Activated T-cell treated with anti-CD3 and anti-CD28 coated beads, Interleukin-2, amount 50 U/mL, for 24 hours (primary cell): Measurements from ENCODE around the gene FOSL2.

Experiments used
- DNase-seq: peaks from one replicate; pipeline ENCODE4 v3.0.0-alpha.2; 2020
- H3K27ac Mint-ChIP-seq: 2 replicates; pipeline ENCODE4 v1.8.0; 2020; ENCODE audit warnings: mild to moderate bottlenecking, mixed read lengths
- H3K27me3 Mint-ChIP-seq: 2 replicates; pipeline ENCODE4 v1.8.0; 2020; ENCODE audit warnings: mixed read lengths
- H3K36me3 Mint-ChIP-seq: 2 replicates; pipeline ENCODE4 v1.8.0; 2020; ENCODE audit warnings: low read depth, mixed read lengths
- H3K4me1 Mint-ChIP-seq: 2 replicates; pipeline ENCODE4 v1.8.0; 2020; ENCODE audit warnings: low read depth, mixed read lengths
- H3K4me3 Mint-ChIP-seq: 2 replicates; pipeline ENCODE4 v1.8.0; 2020; ENCODE audit warnings: mild to moderate bottlenecking, moderate library complexity, mixed read lengths
- H3K9me3 Mint-ChIP-seq: 2 replicates; pipeline ENCODE4 v1.8.0; 2020; ENCODE audit warnings: mixed read lengths

Gene FOSL2

DNA sequence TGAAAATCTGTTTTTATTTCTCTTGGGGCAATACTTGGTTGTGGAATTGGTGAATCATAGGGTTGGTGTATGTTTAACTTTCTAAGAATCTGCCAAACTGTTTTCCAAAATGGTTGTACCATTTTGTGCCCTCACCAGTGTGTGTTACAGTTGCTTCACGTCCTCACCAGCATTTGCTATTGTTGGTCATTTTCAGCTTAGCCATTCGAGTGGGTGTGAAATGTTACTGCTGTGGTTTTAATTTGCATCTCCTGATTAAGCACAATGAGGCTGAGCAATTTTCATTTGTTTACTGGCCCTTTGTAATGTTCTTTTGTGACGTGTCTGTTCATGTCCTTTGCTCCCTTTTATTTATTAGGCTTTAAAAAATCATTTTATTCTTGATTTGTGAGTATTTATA is 49.7 kb downstream of the FOSL2 start:
- Mint-ChIP-seq H3K27me3 (no peaks in the 10 kb centered on the region), H3K27ac (no peak overlapping the region), H3K9me3 (peaks cover 6% of the 10 kb centered on the region), H3K36me3 (no peaks in the 10 kb centered on the region), H3K4me1 (peaks cover 54% of the 10 kb centered on the region), H3K4me3 (no peak overlapping the region)
- DNase-seq = no peak

GRCh38 chr2:28444956-28445355 is 52.3 kb downstream of the FOSL2 start:
- peaks cover 76% of the 10 kb centered on the region for H3K4me1 Mint-ChIP-seq
- peak overlapping the region; percentile 96 for H3K27ac Mint-ChIP-seq
- H3K4me3 Mint-ChIP-seq = no peak overlapping the region
- H3K27me3 Mint-ChIP-seq = no peaks in the 10 kb centered on the region
- no peaks in the 10 kb centered on the region for H3K36me3 Mint-ChIP-seq
- DNase-seq = no peak
- peaks cover 6% of the 10 kb centered on the region for H3K9me3 Mint-ChIP-seq

DNA sequence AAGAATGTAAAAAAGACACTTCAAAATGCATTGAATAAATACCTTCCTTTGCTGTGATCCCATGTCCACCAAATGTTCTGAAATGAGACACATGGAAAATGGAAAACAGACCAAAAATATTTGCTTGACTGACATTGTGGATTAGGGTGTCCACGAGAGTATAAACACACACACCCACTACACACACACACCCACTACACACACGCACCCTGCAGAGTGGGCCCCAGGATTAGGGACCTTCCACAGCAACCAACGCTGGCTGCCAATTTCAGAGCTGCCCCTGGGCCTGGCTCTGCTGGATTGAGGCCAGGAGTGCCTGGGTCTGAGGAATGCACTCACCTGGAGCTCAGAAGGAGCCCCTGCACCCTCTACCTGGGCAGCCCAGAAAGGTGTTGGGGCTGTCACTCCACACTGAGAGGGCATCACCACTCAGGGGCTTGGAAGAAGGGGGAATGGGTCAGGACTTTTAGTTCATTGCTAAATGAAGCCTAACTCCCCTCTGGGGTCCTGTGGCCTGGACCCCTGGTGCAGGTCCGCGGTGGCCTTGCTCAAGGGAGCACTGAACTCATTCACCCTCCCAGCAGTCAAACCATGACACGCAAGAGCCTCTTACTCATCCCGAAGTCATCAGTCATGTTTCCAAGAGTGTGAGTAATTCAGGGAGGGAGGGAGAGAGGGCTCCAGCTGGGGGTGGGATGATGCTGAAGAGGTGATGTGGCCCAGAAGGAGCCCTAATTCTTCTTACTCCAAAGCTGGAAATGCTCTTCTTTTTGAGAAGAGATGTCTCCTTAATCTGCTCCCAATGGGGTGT is 53.0 kb downstream of the FOSL2 start:
- DNase-seq = peak; percentile 74
- Mint-ChIP-seq H3K27me3 (no peaks in the 10 kb centered on the region), H3K4me3 (peak overlapping the region; percentile 35), H3K4me1 (peaks cover 82% of the 10 kb centered on the region), H3K9me3 (peaks cover 6% of the 10 kb centered on the region), H3K36me3 (no peaks in the 10 kb centered on the region), H3K27ac (peak overlapping the region; percentile 96)

DNA sequence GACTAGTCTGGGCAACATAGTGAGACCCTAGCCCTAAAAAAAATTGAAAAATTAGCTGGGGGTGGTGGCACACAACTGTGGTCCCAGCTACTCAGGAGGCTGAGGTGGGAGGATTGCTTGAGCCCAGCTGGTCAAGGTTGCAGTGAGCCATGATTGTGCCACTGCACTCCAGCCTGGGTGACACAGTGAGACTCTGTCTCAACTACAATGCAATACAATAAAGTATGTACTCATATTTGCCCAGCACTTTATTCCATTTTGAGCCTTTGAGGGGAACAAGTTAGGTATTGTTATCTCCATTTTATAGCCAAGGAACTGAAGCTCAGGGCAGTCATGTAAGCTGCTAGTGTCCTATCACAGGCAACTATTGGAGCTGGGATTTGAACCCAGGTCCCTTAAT is 53.9 kb downstream of the FOSL2 start:
- no peak for DNase-seq
- H3K4me1 Mint-ChIP-seq = peaks cover 91% of the 10 kb centered on the region

GRCh38 chr2:28447086-28447485 is 54.4 kb downstream of the FOSL2 start:
- H3K9me3 Mint-ChIP-seq = peaks cover 3% of the 10 kb centered on the region
- peak; percentile 30 for DNase-seq
- H3K27me3 Mint-ChIP-seq = no peaks in the 10 kb centered on the region
- peaks cover 90% of the 10 kb centered on the region for H3K4me1 Mint-ChIP-seq
- peak overlapping the region; percentile 12 for H3K4me3 Mint-ChIP-seq
- H3K36me3 Mint-ChIP-seq = no peaks in the 10 kb centered on the region
- peak overlapping the region; percentile 96 for H3K27ac Mint-ChIP-seq

More for the DNA sequence above, 53.9 kb downstream of the FOSL2 start:
- no peaks in the 10 kb centered on the region for H3K36me3 Mint-ChIP-seq
- H3K4me3 Mint-ChIP-seq = peak overlapping the region; percentile 35
- no peaks in the 10 kb centered on the region for H3K27me3 Mint-ChIP-seq
- peak overlapping the region; percentile 96 for H3K27ac Mint-ChIP-seq
- H3K9me3 Mint-ChIP-seq = peaks cover 6% of the 10 kb centered on the region

DNA sequence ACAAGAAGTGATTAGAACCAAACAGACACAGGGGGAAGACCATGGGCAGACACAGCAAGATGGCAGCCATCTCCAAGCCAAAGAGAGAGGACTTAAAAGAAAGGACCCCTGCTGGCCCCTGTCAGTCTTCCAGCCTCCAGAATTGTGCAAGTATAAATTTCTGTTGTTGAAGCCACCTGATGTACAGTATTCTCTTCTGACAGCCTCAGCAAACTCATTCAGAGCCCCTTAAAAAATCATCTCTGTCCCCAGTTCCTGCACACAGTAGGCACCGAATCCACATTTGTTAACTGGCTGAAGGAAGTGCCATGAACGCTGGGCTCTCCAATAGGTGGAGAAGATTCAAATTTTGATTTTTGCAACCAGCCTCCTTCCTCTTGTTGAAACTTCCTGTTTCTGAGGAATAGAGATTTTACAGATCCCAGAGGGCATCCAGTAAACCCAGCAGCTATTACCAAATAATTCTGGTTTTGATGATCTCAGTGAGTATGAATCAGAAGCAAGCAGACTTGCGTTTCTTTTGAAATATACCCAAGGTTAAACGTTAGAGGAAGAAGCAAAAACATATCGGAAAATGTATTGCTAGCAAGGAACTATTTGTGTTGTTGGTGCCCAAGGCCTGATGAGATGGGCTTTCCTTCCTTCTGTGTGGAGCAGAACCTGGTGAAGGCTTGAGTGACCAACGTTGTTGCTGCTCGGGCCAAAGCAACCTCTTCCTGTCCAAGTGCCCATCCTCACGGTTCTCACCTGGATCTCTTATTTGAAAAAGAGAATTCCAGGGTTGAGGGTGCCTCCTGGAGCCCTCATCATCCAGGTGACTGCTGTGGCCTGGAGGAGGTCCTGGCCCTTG is 55.5 kb downstream of the FOSL2 start:
- H3K4me3 Mint-ChIP-seq = peak overlapping the region; percentile 37
- H3K36me3 Mint-ChIP-seq = no peaks in the 10 kb centered on the region
- no peaks in the 10 kb centered on the region for H3K9me3 Mint-ChIP-seq
- peak; percentile 39 for DNase-seq
- peak overlapping the region; percentile 96 for H3K27ac Mint-ChIP-seq
- no peaks in the 10 kb centered on the region for H3K27me3 Mint-ChIP-seq
- H3K4me1 Mint-ChIP-seq = peaks cover 89% of the 10 kb centered on the region

GRCh38 chr2:28448793-28449100 is 56.1 kb downstream of the FOSL2 start:
- no peaks in the 10 kb centered on the region for H3K9me3 Mint-ChIP-seq
- no peaks in the 10 kb centered on the region for H3K27me3 Mint-ChIP-seq
- H3K27ac Mint-ChIP-seq = peak overlapping the region; percentile 96
- H3K4me3 Mint-ChIP-seq = peak overlapping the region; percentile 37
- H3K36me3 Mint-ChIP-seq = no peaks in the 10 kb centered on the region
- DNase-seq = peak; percentile 33
- peaks cover 86% of the 10 kb centered on the region for H3K4me1 Mint-ChIP-seq

DNA sequence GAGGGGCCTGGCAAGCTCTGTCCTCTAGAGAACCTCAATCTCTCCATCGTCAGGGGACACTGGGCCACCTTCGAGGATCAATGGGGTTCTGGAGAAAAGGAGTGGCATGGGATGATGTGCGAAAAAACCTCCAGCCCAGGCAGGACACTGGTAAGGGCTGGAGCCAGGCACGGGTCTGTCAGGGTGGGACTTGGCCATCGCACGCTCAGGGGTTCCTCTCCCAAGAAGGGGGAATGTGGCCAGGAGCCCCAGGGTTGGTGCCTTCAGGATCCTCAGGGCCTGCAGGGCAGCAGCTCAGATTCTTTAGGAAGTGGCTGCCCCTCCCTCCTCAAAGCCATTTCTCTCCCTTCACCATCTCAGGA is 56.4 kb downstream of the FOSL2 start:
- peak overlapping the region; percentile 63 for H3K4me3 Mint-ChIP-seq
- H3K27ac Mint-ChIP-seq = peak overlapping the region; percentile 96

DNA sequence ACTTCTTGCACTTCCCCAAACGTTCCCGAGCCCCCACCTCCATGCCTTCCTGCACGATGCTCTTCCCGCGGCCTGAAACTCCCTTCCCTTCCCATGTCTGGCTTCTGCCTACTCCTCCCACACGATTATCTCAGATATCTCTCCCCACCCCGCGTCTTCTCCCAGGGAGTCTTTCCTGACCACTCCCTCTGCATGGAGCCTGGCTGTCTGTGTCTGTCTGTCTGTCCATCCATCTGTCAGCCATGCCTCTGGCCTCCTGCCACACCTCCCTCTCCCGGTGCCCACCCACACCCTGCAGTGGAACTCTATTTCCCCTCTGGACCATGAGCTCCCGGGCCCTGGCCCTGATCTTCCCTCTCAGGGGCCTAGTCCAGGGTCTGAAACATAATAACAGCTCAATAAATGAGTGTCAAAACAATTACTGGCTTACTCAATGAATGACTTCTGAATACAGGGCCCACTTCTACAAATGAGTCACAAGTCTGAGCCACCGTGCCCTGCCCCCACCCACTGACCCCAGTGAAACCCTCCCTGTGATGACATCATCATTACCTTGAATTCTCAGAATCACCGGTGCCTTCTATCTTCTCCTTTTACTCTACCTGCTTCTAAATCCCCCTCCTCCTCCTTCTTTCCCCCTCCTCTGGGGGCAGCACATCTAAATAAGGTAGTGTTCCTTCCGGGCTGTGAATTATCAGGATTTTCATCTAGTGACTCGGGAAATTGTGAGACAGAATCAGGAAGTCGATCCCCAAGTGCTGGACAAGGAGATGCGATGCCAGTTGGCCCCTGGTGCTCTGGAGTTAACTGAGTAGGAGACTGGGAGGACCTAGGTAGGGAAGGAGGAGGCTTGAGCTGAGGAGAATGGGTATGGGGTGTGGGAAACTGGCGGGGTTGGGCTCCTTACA is 57.1 kb downstream of the FOSL2 start:
- Mint-ChIP-seq H3K4me3 (peak overlapping the region; percentile 63), H3K27me3 (no peaks in the 10 kb centered on the region), H3K4me1 (peaks cover 78% of the 10 kb centered on the region), H3K27ac (peak overlapping the region; percentile 96), H3K9me3 (no peaks in the 10 kb centered on the region), H3K36me3 (no peaks in the 10 kb centered on the region)
- peak; percentile 88 for DNase-seq

More for the DNA sequence above, 56.4 kb downstream of the FOSL2 start:
- Mint-ChIP-seq H3K4me1 (peaks cover 84% of the 10 kb centered on the region), H3K9me3 (no peaks in the 10 kb centered on the region), H3K27me3 (no peaks in the 10 kb centered on the region), H3K36me3 (no peaks in the 10 kb centered on the region)
- peak; percentile 34 for DNase-seq

DNA sequence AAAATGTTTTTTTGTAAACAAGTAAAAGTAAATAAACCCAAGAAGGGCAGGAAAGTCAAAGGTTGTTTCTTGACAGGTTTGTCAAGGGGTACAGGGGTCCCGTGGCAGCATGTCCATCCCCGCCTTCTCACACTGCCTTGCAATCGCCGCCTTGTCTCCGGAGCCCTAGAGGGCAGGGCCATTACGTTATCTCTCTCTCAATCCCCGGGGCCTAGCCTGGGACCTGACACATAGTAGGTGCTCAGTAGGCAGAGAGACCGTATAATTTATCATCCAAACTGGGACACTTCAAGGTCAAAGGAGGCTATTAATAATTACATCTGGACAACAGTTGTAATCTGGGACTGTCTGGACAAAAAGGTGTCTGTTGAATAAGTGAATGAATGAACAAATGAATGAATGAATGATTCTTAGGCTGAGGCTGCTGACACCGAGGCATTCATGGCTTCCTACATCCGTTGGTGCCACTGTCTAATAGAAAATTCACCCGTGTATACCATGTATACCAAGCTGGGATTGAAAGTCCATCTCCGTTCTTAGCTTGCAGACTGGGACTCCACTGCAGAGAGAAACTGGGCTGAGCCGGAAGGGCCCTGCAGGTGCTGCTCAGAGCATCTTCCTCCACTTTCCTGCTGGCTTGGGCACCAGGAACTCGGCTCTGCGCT is 58.4 kb downstream of the FOSL2 start:
- H3K4me3 Mint-ChIP-seq = no peak overlapping the region
- H3K9me3 Mint-ChIP-seq = no peaks in the 10 kb centered on the region
- no peak for DNase-seq
- H3K27ac Mint-ChIP-seq = peak overlapping the region; percentile 96
- H3K27me3 Mint-ChIP-seq = no peaks in the 10 kb centered on the region
- H3K4me1 Mint-ChIP-seq = peaks cover 65% of the 10 kb centered on the region
- no peaks in the 10 kb centered on the region for H3K36me3 Mint-ChIP-seq

DNA sequence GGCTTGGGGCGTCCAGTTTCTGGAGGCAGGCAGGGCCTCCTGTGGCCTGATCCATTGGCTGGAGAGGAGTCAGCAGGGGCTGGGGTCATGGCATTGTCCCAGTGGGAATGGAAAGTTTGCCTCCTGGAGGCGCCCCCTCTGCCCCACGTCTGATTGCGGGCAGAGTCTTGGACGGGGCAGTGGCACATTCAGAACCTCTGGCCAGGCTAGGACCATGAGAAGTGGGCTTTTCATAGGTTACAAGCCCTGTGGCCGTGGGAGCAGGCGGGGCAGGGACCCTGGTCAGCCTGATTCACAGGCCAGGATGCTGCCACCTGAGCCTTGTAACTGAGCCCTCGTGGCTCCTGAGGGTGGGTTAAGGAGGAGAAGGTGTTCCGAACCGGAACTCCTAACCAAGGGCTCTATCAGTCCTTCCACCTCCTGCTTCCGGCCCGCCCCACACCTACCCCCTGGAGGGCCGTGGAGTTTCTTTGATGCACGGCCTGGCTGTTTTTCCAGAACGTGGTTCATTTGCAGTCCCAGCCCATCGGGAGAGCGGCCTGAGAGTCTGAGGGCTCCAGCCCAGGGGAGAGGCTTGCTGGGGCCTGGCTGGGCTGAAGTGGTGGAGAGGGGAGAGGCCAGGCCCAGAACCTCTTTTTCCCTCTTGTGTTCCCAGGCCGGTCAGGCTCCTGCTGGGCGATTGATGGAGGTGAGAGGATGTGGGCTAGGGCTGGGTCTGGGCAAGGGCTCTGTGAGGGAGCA is 59.3 kb downstream of the FOSL2 start:
- DNase-seq = no peak
- Mint-ChIP-seq H3K4me1 (peaks cover 56% of the 10 kb centered on the region), H3K9me3 (no peaks in the 10 kb centered on the region), H3K27ac (peak overlapping the region; percentile 96), H3K27me3 (no peaks in the 10 kb centered on the region), H3K36me3 (no peaks in the 10 kb centered on the region), H3K4me3 (no peak overlapping the region)

DNA sequence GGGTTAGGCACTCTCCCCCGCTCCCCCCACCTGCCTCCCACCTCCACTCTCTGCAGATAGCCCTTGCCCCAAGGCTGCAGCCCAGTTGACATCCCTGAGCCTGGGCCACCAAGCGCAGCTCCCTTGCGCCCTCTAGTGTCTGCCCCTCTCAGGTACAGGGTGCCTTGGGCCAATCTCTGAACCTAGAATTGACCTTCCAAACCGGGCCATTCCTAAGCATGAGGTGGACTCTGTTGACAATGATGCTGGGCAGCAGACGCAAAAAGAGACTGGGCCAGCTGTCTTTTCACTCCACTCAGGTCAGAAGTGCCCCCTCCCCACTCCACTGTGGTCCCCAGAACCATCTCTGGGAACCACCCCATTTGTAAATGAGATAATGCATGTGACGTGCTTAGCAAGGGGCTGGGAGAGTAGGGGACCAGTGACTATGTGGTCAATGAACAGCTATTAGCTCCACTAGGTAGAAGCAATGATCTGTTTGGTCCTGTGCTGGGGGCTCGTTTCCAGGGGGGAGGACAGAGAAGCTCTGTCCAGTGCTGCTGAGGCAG is 60.0 kb downstream of the FOSL2 start:
- no peaks in the 10 kb centered on the region for H3K36me3 Mint-ChIP-seq
- no peaks in the 10 kb centered on the region for H3K9me3 Mint-ChIP-seq
- H3K4me1 Mint-ChIP-seq = peaks cover 50% of the 10 kb centered on the region
- peak; percentile 89 for DNase-seq
- H3K27me3 Mint-ChIP-seq = no peaks in the 10 kb centered on the region
- no peak overlapping the region for H3K4me3 Mint-ChIP-seq
- peak overlapping the region; percentile 20 for H3K27ac Mint-ChIP-seq

DNA sequence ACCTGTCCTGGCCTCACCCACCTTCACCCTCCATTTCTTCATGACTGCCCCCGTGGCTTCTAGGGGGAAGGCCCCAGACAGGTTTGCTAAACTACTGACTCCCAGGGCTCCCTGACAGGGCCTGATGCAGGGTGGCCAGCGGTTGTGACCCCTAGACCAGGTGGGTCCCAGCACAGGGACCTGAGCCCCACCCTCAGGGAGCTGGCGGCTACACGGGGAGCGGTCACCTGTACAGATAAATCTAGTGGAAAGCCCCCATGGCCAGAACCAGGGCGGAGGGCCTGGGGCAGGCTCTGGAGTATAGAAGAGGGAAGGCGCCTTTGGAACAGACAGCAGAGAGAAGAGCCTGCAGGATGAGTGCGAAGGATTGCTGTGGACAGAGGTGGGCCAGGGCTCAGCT is 60.7 kb downstream of the FOSL2 start:
- Mint-ChIP-seq H3K4me3 (no peak overlapping the region), H3K4me1 (peaks cover 42% of the 10 kb centered on the region), H3K27me3 (no peaks in the 10 kb centered on the region), H3K27ac (no peak overlapping the region), H3K9me3 (no peaks in the 10 kb centered on the region), H3K36me3 (no peaks in the 10 kb centered on the region)
- peak; percentile 28 for DNase-seq
